M059J (cell line): Measurements from ENCODE around the gene PHF3. TPM values are rescaled to one million over a fixed set of nuclear protein-coding genes. Genes with fewer than 3 reads are reported as not detected.

Source experiments
- DNase-seq: peaks from one replicate; pipeline ENCODE4 v3.0.0-alpha.2; 2012; ENCODE audit warnings: low read depth
- total RNA-seq: library from RNA; depleted of rRNA; stranded (reverse); fragments of >200 nt; shearing (Covaris generic); gene quantifications from 2 replicates; pipeline ENCODE4 v1.2.3, GENCODE V29; 2014; rRNA removed

Gene PHF3
- 29.7 and 41.9 TPM in 2 replicates for total RNA-seq

GRCh38 chr6:63635588-63636517 lies at the start of gene PHF3:
Gene PHF3 (plus strand): TSS chr6:63635802. CDS start chr6:63646552, 10,750 bp downstream.
- DNase-seq = peak; percentile 88

GRCh38 chr6:63589952-63590411 lies 45.6 kb upstream of the PHF3 start:
- DNase-seq = no peak

- no peak for DNase-seq
These were observed 42.7 kb upstream of the PHF3 start for GRCh38 chr6:63592886-63593285.

GRCh38 chr6:63597141-63598048 lies 38.2 kb upstream of the PHF3 start:
- DNase-seq = peak; percentile 44

GRCh38 chr6:63598049-63599036 lies 37.3 kb upstream of the PHF3 start:
- peak; percentile 72 for DNase-seq

GRCh38 chr6:63599243-63599642 lies 36.4 kb upstream of the PHF3 start:
- DNase-seq = no peak

- DNase-seq = peak; percentile 9
These were observed 35.5 kb upstream of the PHF3 start for GRCh38 chr6:63600136-63600535.

GRCh38 chr6:63609231-63609630 lies 26.4 kb upstream of the PHF3 start:
- DNase-seq = no peak

- no peak for DNase-seq
These were observed 24.7 kb upstream of the PHF3 start for GRCh38 chr6:63610944-63611343.

GRCh38 chr6:63611560-63611959 lies 24.0 kb upstream of the PHF3 start:
- DNase-seq = no peak

- no peak for DNase-seq
These were observed 20.0 kb upstream of the PHF3 start for GRCh38 chr6:63615590-63615989.

GRCh38 chr6:63624091-63624490 lies 11.5 kb upstream of the PHF3 start:
- DNase-seq = no peak

GRCh38 chr6:63630466-63630865 lies 5.1 kb upstream of the PHF3 start:
- DNase-seq = no peak

- DNase-seq = no peak
These were observed 972 bp upstream of the PHF3 start for GRCh38 chr6:63634630-63635029.

- DNase-seq = no peak
These were observed 401 bp upstream of the PHF3 start for GRCh38 chr6:63635215-63635587.

- DNase-seq = peak; percentile 56
These were observed 968 bp downstream of the PHF3 start for GRCh38 chr6:63636518-63637021.

- DNase-seq = no peak
These were observed 2.4 kb downstream of the PHF3 start for GRCh38 chr6:63637865-63638445.

- peak; percentile 79 for DNase-seq
These were observed 4.5 kb downstream of the PHF3 start for GRCh38 chr6:63640062-63640461.

GRCh38 chr6:63643862-63644261 lies 8.3 kb downstream of the PHF3 start:
- peak; percentile 49 for DNase-seq

GRCh38 chr6:63644668-63645326 lies 9.2 kb downstream of the PHF3 start:
- peak; percentile 81 for DNase-seq
